Sigmoid colon (tissue), 4 donors: ENCODE data around the gene PBX2.

ENCODE experiments used
- CTCF ChIP-seq, 4 experiments: fragments of 450-650 bp in 3 of 4; fragments of 200-600 bp in 1 of 4; IDR thresholded peaks; one replicate each; pipeline ENCODE4 v1.5.1; 2016 to 2019; ENCODE audit warnings: antibody characterized with exemption in 4 of 4, mild to moderate bottlenecking in 3 of 4, moderate library complexity in 2 of 4
- EP300 ChIP-seq, 4 donors: sonication (generic); formaldehyde crosslinking; IDR thresholded peaks; one replicate each; pipeline ENCODE4 v1.6.1; 2017; ENCODE audit warnings: antibody characterized with exemption in 4 of 4
- POLR2AphosphoS5 ChIP-seq, 4 donors: sonication (generic); formaldehyde crosslinking; IDR thresholded peaks; one replicate each; pipeline ENCODE4 v1.6.1; 2017; ENCODE audit warnings: antibody characterized with exemption in 4 of 4

DNA sequence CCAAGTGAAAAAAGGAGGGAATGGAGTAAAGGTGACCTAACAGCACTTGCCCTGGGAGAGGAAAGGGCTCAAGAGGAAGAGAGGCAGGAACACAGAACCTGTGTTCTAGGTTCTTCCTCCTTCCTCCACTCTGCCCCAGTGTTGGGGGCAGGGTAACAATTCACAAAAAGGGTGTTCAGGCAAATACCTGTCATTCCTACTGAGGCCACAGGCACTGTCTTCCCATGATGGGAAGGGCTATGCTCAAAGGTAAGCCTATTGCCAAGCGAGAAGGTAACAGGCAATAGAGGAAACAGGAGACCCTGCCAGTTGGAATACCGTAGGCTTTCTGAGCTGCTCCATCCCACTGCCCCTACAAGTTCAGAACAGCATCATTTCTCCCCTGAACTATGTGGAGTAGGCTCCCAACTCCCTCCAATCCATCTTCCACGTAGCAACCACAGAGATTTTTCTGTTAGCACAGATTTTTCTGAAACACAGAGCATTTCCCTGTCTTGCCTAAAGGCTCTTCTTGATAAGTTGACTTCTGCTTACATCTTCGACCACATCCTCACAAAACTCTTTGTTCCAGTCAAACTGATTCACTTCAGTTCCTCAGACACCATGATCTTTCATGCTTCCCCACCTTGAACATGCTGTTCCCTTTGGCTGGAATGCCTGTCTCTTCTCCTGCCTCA, 16.8 kb downstream of the PBX2 start:
- TF ChIP-seq CTCF (IDR thresholded peaks at IDR 0.05) = no peak
- no peak for TF ChIP-seq EP300 (IDR thresholded peaks at IDR 0.05)
- TF ChIP-seq POLR2AphosphoS5 (IDR thresholded peaks at IDR 0.05) = no peak
